Measurements from ENCODE around the gene TEX22. TPM values are rescaled to one million over a fixed set of nuclear protein-coding genes. Genes with fewer than 3 reads are reported as not detected.
A peak's percentile ranks its signal among the peaks of the same experiment; 100 is the strongest.

The TEX22 gene
- total and polyA plus RNA-seq, 2 experiments from 2014 or later: 0.21 TPM

DNA sequence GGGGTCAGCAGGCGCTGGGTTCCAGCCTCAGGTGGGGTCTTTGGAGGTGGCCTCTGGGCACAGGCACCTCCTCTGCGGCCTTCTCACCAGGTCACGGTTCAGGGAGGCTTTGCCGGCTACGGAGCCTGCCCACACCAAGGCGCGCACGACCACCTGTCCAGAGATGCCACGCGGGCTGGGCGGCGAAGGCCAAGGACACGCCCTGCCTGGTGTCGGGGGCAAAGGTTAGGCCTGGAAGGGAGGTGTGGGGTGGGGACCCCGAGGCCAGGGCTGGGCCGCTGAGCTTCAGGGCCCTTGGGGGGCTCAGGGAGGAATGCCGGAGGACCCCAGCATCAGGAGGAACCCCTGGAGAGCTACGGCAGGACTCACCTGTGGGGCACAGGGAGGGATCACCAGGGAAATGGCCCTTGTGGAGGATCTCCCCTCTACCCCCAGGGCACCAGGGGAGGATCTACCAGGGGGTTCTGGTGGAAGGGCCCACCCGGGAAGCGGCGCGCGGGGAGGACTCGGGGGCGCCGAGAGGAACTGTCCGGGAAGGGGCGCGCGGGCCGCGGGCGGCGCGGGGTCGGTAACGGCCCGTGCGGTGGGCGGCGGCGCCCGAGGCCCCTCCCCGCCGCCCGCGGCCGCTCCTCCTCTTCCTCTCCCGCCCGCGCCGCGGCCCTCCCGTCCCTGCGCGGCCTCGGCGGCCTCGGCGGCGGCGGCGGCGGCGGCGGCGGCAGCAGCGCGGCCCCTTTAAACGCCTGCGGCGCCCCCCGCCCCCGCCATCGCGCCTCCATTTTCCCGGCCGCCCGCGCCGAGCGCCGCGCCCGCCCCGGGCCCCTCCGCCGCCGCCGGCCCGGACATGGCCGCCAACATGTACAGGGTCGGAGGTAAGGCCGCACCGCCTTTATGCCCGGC, 21.1 kb downstream of the TEX22 start, which contains the start of gene MTA1:
Gene MTA1, plus strand, starts transcription at position 633 of the 897 bp plus-strand sequence. Its CDS starts 209 bp downstream, at position 842.
- Histone ChIP-seq H3K4me1 (ENCODE audit: insufficient read depth) (peaks cover 22% of the 10 kb centered on the region), H3K27me3 (ENCODE audit: insufficient read depth) (peaks cover 2% of the 10 kb centered on the region; the same call in 1 of the 2 replicates), H3K4me3 (peak within 1 kb of the TSS; percentile 86), H3K79me2 (replicated peaks; ENCODE audit: insufficient read depth) (peaks cover 47% of the 10 kb centered on the region), H3K4me2 (peak within 1 kb of the TSS; percentile 92), H3K36me3 (ENCODE audit: insufficient read depth) (no peaks in the 10 kb centered on the region), H2AFZ (peak within 1 kb of the TSS; percentile 78), H3K27ac (ENCODE audit: low read depth) (no peak within 1 kb of the TSS), H3K9me2 (ENCODE audit: insufficient read depth) (no peaks in the 10 kb centered on the region), H3F3A (replicated peaks; ENCODE audit: low read depth) (peaks cover 4% of the 10 kb centered on the region; the same call in 1 of the 2 replicates), H4K20me1 (replicated peaks; ENCODE audit: insufficient read depth) (peaks cover 21% of the 10 kb centered on the region)
- ATAC-seq: peak; percentile 24
- TF ChIP-seq NANOG (IDR thresholded peaks at IDR 0.05; ENCODE audit: borderline replicate concordance) (no peak), EZH2phosphoT487 (IDR thresholded peaks at IDR 0.05; ENCODE audit: unreplicated experiment) (no peak), ZNF331 (CRISPR knock-in tag; IDR thresholded peaks at IDR 0.05; ENCODE audit: low read depth) (no peak), POLR2AphosphoS5 (IDR thresholded peaks at IDR 0.05; ENCODE audit: low read depth) (no peak; the same call in 1 of the 2 replicates), JUNB (IDR thresholded peaks at IDR 0.05; ENCODE audit: unreplicated experiment) (no peak), EZH2 (IDR thresholded peaks at IDR 0.05; ENCODE audit: low read depth, unreplicated experiment) (no peak), ZNF114 (CRISPR knock-in tag; IDR thresholded peaks at IDR 0.05) (no peak), STAT1 (IDR thresholded peaks at IDR 0.05; ENCODE audit: unreplicated experiment) (no peak), CREB1 (CRISPR knock-in tag; IDR thresholded peaks at IDR 0.05; ENCODE audit: low read depth) (no peak)
- TF ChIP-seq, protein P1, sequence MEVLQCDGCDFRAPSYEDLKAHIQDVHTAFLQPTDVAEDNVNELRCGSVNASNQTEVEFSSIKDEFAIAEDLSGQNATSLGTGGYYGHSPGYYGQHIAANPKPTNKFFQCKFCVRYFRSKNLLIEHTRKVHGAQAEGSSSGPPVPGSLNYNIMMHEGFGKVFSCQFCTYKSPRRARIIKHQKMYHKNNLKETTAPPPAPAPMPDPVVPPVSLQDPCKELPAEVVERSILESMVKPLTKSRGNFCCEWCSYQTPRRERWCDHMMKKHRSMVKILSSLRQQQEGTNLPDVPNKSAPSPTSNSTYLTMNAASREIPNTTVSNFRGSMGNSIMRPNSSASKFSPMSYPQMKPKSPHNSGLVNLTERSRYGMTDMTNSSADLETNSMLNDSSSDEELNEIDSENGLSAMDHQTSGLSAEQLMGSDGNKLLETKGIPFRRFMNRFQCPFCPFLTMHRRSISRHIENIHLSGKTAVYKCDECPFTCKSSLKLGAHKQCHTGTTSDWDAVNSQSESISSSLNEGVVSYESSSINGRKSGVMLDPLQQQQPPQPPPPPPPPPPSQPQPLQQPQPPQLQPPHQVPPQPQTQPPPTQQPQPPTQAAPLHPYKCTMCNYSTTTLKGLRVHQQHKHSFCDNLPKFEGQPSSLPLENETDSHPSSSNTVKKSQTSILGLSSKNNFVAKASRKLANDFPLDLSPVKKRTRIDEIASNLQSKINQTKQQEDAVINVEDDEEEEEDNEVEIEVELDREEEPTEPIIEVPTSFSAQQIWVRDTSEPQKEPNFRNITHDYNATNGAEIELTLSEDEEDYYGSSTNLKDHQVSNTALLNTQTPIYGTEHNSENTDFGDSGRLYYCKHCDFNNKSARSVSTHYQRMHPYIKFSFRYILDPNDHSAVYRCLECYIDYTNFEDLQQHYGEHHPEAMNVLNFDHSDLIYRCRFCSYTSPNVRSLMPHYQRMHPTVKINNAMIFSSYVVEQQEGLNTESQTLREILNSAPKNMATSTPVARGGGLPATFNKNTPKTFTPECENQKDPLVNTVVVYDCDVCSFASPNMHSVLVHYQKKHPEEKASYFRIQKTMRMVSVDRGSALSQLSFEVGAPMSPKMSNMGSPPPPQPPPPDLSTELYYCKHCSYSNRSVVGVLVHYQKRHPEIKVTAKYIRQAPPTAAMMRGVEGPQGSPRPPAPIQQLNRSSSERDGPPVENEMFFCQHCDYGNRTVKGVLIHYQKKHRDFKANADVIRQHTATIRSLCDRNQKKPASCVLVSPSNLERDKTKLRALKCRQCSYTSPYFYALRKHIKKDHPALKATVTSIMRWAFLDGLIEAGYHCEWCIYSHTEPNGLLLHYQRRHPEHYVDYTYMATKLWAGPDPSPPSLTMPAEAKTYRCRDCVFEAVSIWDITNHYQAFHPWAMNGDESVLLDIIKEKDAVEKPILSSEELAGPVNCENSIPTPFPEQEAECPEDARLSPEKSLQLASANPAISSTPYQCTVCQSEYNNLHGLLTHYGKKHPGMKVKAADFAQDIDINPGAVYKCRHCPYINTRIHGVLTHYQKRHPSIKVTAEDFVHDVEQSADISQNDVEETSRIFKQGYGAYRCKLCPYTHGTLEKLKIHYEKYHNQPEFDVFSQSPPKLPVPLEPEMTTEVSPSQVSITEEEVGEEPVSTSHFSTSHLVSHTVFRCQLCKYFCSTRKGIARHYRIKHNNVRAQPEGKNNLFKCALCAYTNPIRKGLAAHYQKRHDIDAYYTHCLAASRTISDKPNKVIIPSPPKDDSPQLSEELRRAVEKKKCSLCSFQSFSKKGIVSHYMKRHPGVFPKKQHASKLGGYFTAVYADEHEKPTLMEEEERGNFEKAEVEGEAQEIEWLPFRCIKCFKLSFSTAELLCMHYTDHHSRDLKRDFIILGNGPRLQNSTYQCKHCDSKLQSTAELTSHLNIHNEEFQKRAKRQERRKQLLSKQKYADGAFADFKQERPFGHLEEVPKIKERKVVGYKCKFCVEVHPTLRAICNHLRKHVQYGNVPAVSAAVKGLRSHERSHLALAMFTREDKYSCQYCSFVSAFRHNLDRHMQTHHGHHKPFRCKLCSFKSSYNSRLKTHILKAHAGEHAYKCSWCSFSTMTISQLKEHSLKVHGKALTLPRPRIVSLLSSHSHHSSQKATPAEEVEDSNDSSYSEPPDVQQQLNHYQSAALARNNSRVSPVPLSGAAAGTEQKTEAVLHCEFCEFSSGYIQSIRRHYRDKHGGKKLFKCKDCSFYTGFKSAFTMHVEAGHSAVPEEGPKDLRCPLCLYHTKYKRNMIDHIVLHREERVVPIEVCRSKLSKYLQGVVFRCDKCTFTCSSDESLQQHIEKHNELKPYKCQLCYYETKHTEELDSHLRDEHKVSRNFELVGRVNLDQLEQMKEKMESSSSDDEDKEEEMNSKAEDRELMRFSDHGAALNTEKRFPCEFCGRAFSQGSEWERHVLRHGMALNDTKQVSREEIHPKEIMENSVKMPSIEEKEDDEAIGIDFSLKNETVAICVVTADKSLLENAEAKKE (CRISPR knock-in tag; IDR thresholded peaks at IDR 0.05): no peak
- TF ChIP-seq, protein P2, sequence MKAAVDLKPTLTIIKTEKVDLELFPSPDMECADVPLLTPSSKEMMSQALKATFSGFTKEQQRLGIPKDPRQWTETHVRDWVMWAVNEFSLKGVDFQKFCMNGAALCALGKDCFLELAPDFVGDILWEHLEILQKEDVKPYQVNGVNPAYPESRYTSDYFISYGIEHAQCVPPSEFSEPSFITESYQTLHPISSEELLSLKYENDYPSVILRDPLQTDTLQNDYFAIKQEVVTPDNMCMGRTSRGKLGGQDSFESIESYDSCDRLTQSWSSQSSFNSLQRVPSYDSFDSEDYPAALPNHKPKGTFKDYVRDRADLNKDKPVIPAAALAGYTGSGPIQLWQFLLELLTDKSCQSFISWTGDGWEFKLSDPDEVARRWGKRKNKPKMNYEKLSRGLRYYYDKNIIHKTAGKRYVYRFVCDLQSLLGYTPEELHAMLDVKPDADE (IDR thresholded peaks at IDR 0.05): no peak
- TF ChIP-seq, protein P3, sequence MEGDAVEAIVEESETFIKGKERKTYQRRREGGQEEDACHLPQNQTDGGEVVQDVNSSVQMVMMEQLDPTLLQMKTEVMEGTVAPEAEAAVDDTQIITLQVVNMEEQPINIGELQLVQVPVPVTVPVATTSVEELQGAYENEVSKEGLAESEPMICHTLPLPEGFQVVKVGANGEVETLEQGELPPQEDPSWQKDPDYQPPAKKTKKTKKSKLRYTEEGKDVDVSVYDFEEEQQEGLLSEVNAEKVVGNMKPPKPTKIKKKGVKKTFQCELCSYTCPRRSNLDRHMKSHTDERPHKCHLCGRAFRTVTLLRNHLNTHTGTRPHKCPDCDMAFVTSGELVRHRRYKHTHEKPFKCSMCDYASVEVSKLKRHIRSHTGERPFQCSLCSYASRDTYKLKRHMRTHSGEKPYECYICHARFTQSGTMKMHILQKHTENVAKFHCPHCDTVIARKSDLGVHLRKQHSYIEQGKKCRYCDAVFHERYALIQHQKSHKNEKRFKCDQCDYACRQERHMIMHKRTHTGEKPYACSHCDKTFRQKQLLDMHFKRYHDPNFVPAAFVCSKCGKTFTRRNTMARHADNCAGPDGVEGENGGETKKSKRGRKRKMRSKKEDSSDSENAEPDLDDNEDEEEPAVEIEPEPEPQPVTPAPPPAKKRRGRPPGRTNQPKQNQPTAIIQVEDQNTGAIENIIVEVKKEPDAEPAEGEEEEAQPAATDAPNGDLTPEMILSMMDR (conservative IDR thresholded peaks at IDR 0.05; ENCODE audit: low read depth in 2 of 2): no peak
- TF ChIP-seq, protein P4, sequence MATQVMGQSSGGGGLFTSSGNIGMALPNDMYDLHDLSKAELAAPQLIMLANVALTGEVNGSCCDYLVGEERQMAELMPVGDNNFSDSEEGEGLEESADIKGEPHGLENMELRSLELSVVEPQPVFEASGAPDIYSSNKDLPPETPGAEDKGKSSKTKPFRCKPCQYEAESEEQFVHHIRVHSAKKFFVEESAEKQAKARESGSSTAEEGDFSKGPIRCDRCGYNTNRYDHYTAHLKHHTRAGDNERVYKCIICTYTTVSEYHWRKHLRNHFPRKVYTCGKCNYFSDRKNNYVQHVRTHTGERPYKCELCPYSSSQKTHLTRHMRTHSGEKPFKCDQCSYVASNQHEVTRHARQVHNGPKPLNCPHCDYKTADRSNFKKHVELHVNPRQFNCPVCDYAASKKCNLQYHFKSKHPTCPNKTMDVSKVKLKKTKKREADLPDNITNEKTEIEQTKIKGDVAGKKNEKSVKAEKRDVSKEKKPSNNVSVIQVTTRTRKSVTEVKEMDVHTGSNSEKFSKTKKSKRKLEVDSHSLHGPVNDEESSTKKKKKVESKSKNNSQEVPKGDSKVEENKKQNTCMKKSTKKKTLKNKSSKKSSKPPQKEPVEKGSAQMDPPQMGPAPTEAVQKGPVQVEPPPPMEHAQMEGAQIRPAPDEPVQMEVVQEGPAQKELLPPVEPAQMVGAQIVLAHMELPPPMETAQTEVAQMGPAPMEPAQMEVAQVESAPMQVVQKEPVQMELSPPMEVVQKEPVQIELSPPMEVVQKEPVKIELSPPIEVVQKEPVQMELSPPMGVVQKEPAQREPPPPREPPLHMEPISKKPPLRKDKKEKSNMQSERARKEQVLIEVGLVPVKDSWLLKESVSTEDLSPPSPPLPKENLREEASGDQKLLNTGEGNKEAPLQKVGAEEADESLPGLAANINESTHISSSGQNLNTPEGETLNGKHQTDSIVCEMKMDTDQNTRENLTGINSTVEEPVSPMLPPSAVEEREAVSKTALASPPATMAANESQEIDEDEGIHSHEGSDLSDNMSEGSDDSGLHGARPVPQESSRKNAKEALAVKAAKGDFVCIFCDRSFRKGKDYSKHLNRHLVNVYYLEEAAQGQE (IDR thresholded peaks at IDR 0.05; ENCODE audit: unreplicated experiment): no peak
- peak; percentile 72 for DNase-seq (ENCODE audit: low spot score)
- H3K27me3 Mint-ChIP-seq (ENCODE audit: insufficient read depth, low read depth, poor library complexity): peaks cover 28% of the 10 kb centered on the region
- peak within 1 kb of the TSS; percentile 96 for H3K27ac Mint-ChIP-seq
- peaks cover 12% of the 10 kb centered on the region; the same call in 2 of the 3 replicates for H3K36me3 Mint-ChIP-seq (ENCODE audit: low read depth)
- peak within 1 kb of the TSS; percentile 94 for H3K4me3 Mint-ChIP-seq
- H3K9me3 Mint-ChIP-seq: 0 out of 3 replicates have a peak, but pooled peaks cover 2% of the 10 kb centered on the region
- peaks cover 19% of the 10 kb centered on the region for H3K4me1 Mint-ChIP-seq
